HG03039 (cell line): ENCODE measurements around the gene TNRC6C.
"Not testable (repeated sequence)": the region's sequence is repeated elsewhere in the genome, so short reads cannot be mapped to it uniquely, and the experiment has no call there.

Experiments used
- ATAC-seq: cut with Tn5 transposase; IDR thresholded peaks from one replicate; pipeline ENCODE4 v1.9.1; 2021; ENCODE audit warnings: mild to moderate bottlenecking, moderate library complexity; ENCODE audit not compliant: unreplicated experiment

The TNRC6C gene

GRCh38 chr17:77962348-77962747 is 3.8 kb downstream of the TNRC6C start:
- ATAC-seq: no peak

- ATAC-seq: no peak
These were observed 4.9 kb downstream of the TNRC6C start for GRCh38 chr17:77963441-77963840.

GRCh38 chr17:77965352-77965751 is 6.8 kb downstream of the TNRC6C start:
- ATAC-seq: no peak

GRCh38 chr17:77966476-77966875 is 8.0 kb downstream of the TNRC6C start:
- no peak for ATAC-seq

GRCh38 chr17:77968788-77969187 is 10.3 kb downstream of the TNRC6C start:
- ATAC-seq: no peak

- ATAC-seq: not testable (repeated sequence)
These were observed 13.8 kb downstream of the TNRC6C start for GRCh38 chr17:77972271-77972670.

GRCh38 chr17:77973953-77974352 is 15.4 kb downstream of the TNRC6C start:
- no peak for ATAC-seq

GRCh38 chr17:77974396-77974795 is 15.9 kb downstream of the TNRC6C start:
- ATAC-seq: no peak

GRCh38 chr17:77982430-77982829 is 23.9 kb downstream of the TNRC6C start:
- ATAC-seq: not testable (repeated sequence)

GRCh38 chr17:77990301-77990700 is 31.8 kb downstream of the TNRC6C start:
- ATAC-seq: no peak

GRCh38 chr17:77993735-77994134 is 35.2 kb downstream of the TNRC6C start:
- ATAC-seq: not testable (repeated sequence)

GRCh38 chr17:77995146-77995852 is 36.8 kb downstream of the TNRC6C start:
- ATAC-seq: no peak

- no peak for ATAC-seq
These were observed 37.8 kb downstream of the TNRC6C start for GRCh38 chr17:77996256-77996655.

- no peak for ATAC-seq
These were observed 41.1 kb downstream of the TNRC6C start for GRCh38 chr17:77999413-78000173.

GRCh38 chr17:78000341-78000740 is 41.8 kb downstream of the TNRC6C start:
- no peak for ATAC-seq

- ATAC-seq: no peak
These were observed 42.7 kb downstream of the TNRC6C start for GRCh38 chr17:78001182-78001581.

- ATAC-seq: no peak
These were observed 43.1 kb downstream of the TNRC6C start for GRCh38 chr17:78001612-78002011.

GRCh38 chr17:78002166-78002565 is 43.7 kb downstream of the TNRC6C start:
- ATAC-seq: no peak

GRCh38 chr17:78005452-78006171 is 47.1 kb downstream of the TNRC6C start:
- no peak for ATAC-seq

- no peak for ATAC-seq
These were observed 47.8 kb downstream of the TNRC6C start for GRCh38 chr17:78006338-78006737.

GRCh38 chr17:78007647-78008046 is 49.1 kb downstream of the TNRC6C start:
- ATAC-seq: no peak

GRCh38 chr17:78010759-78011158 is 52.3 kb downstream of the TNRC6C start:
- ATAC-seq: no peak
